ENCODE measurements around the gene PHTF2.

DNA sequence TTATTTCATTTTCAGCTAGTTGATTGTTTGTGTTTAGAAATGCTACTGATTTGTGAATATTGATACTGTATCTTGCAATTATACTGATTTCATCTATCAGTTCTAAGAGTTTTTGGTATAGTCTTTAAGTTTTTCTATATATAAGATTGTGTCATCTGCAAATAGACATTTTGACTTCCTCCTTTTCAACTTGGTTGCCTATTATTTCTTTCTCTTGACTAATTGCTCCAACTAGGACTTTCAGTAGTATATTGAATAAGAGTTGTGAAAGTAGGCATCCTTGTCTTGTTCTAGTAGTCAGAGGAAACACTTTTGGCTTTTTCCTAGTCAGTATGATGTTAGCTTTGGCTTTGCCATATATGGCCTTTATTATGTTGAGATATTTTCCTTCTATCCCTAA lies 20.4 kb downstream of the PHTF2 start:
- TF ChIP-seq PPARA (CRISPR knock-in tag; IDR thresholded peaks at IDR 0.05; ENCODE audit: borderline replicate concordance): no peak
- TF ChIP-seq ZC3H10 (CRISPR knock-in tag; IDR thresholded peaks at IDR 0.05): no peak
- TF ChIP-seq ZFP30 (CRISPR knock-in tag; IDR thresholded peaks at IDR 0.05): no peak
- TF ChIP-seq GLIS3 (CRISPR knock-in tag; IDR thresholded peaks at IDR 0.05): no peak
- TF ChIP-seq, protein P1, sequence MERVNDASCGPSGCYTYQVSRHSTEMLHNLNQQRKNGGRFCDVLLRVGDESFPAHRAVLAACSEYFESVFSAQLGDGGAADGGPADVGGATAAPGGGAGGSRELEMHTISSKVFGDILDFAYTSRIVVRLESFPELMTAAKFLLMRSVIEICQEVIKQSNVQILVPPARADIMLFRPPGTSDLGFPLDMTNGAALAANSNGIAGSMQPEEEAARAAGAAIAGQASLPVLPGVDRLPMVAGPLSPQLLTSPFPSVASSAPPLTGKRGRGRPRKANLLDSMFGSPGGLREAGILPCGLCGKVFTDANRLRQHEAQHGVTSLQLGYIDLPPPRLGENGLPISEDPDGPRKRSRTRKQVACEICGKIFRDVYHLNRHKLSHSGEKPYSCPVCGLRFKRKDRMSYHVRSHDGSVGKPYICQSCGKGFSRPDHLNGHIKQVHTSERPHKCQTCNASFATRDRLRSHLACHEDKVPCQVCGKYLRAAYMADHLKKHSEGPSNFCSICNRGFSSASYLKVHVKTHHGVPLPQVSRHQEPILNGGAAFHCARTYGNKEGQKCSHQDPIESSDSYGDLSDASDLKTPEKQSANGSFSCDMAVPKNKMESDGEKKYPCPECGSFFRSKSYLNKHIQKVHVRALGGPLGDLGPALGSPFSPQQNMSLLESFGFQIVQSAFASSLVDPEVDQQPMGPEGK (CRISPR knock-in tag; IDR thresholded peaks at IDR 0.05; ENCODE audit: borderline replicate concordance): no peak
- no peak for TF ChIP-seq ZNF8 (CRISPR knock-in tag; IDR thresholded peaks at IDR 0.05)
- TF ChIP-seq TCF4 (CRISPR knock-in tag; IDR thresholded peaks at IDR 0.05; ENCODE audit: borderline replicate concordance): no peak
- TF ChIP-seq ARNTL (CRISPR knock-in tag; IDR thresholded peaks at IDR 0.05; ENCODE audit: borderline replicate concordance, low read depth): no peak
- TF ChIP-seq ZNF565 (CRISPR knock-in tag; conservative IDR thresholded peaks at IDR 0.05; ENCODE audit: low read depth): no peak
- TF ChIP-seq ISL1 (CRISPR knock-in tag; IDR thresholded peaks at IDR 0.05): no peak
- TF ChIP-seq CREB5 (CRISPR knock-in tag; IDR thresholded peaks at IDR 0.05; ENCODE audit: low read depth): no peak
- TF ChIP-seq TOX (CRISPR knock-in tag; IDR thresholded peaks at IDR 0.05; ENCODE audit: borderline replicate concordance): no peak

Data from SK-N-SH treated with all-trans-retinoic acid at 6 μM for 48 hours (cell line).